GM18867 (cell line): ENCODE results near the gene AVPR2.

Source experiments
- ATAC-seq: cut with Tn5 transposase; IDR thresholded peaks from one replicate; pipeline ENCODE4 v1.9.1; 2021; ENCODE audit warnings: mild to moderate bottlenecking, moderate library complexity; ENCODE audit not compliant: unreplicated experiment

Gene AVPR2

GRCh38 chrX:153948847-153949805 lies 44.7 kb downstream of the AVPR2 start:
- ATAC-seq = no peak

GRCh38 chrX:153950127-153950526 lies 45.7 kb downstream of the AVPR2 start:
- ATAC-seq = no peak

- no peak for ATAC-seq
Measured at GRCh38 chrX:153951683-153952372, 47.4 kb downstream of the AVPR2 start.

- ATAC-seq = no peak
Measured at GRCh38 chrX:153952373-153953026, 48.0 kb downstream of the AVPR2 start.

GRCh38 chrX:153953342-153953830 lies 48.9 kb downstream of the AVPR2 start:
- ATAC-seq = peak; percentile 53

GRCh38 chrX:153953892-153954557 lies 49.6 kb downstream of the AVPR2 start:
- no peak for ATAC-seq

- ATAC-seq = no peak
Measured at GRCh38 chrX:153954558-153955227, 50.2 kb downstream of the AVPR2 start.

GRCh38 chrX:153955228-153955732 lies 50.8 kb downstream of the AVPR2 start:
- no peak for ATAC-seq

GRCh38 chrX:153956044-153956907 lies 51.8 kb downstream of the AVPR2 start:
- no peak for ATAC-seq
